Hepatocyte (in vitro differentiated cells): ENCODE measurements around the gene RAX.

Experiments used
- EZH2 ChIP-seq: fragments of 200-600 bp; sonication (generic); IDR thresholded peaks from 2 replicates; pipeline ENCODE4 v1.6.1; 2016; ENCODE audit warnings: antibody characterized with exemption, mild to moderate bottlenecking, borderline replicate concordance
- EZH2phosphoT487 ChIP-seq: fragments of 200-600 bp; sonication (generic); IDR thresholded peaks from one replicate; pipeline ENCODE4 v1.6.1; 2018; ENCODE audit warnings: antibody characterized with exemption, mild to moderate bottlenecking, low read depth, moderate library complexity; ENCODE audit not compliant: unreplicated experiment, severe bottlenecking
- TF ChIP-seq, protein P1 (sequence below): fragments of 200-600 bp; sonication (generic); IDR thresholded peaks from 2 replicates; pipeline ENCODE4 v1.5.1; 2016; ENCODE audit warnings: antibody characterized with exemption, mild to moderate bottlenecking; ENCODE audit not compliant: poor library complexity

GRCh38 chr18:59222341-59222740 is 50.9 kb downstream of the RAX start:
- TF ChIP-seq, protein P1, sequence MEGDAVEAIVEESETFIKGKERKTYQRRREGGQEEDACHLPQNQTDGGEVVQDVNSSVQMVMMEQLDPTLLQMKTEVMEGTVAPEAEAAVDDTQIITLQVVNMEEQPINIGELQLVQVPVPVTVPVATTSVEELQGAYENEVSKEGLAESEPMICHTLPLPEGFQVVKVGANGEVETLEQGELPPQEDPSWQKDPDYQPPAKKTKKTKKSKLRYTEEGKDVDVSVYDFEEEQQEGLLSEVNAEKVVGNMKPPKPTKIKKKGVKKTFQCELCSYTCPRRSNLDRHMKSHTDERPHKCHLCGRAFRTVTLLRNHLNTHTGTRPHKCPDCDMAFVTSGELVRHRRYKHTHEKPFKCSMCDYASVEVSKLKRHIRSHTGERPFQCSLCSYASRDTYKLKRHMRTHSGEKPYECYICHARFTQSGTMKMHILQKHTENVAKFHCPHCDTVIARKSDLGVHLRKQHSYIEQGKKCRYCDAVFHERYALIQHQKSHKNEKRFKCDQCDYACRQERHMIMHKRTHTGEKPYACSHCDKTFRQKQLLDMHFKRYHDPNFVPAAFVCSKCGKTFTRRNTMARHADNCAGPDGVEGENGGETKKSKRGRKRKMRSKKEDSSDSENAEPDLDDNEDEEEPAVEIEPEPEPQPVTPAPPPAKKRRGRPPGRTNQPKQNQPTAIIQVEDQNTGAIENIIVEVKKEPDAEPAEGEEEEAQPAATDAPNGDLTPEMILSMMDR, result no peak
- no peak for TF ChIP-seq EZH2
- no peak for TF ChIP-seq EZH2phosphoT487
